Neural cell (in vitro differentiated cells): Measurements from ENCODE around the gene ZNF554. TPM values are rescaled to one million over a fixed set of nuclear protein-coding genes. Genes with fewer than 3 reads are reported as not detected.

Source experiments
- H2AFZ ChIP-seq: fragments of 200-600, 300-800 bp; sonication (generic), shearing (Covaris generic); 2 replicates; pipeline ENCODE4 v1.6.0; 2014; ENCODE audit warnings: low read depth, mild to moderate bottlenecking, antibody characterized with exemption, low read length, moderate library complexity
- H3F3A ChIP-seq: fragments of 200-600 bp; shearing (Covaris generic); 2 replicates; pipeline ENCODE4 v1.6.1; 2016; ENCODE audit warnings: mild to moderate bottlenecking, moderate library complexity, mixed read lengths, antibody characterized with exemption, low read length; ENCODE audit not compliant: insufficient read depth, poor library complexity, severe bottlenecking
- H3K27ac ChIP-seq: fragments of 200-600, 300-800 bp; sonication (generic), shearing (Covaris generic); 2 replicates; pipeline ENCODE4 v1.5.1; 2014; ENCODE audit warnings: mild to moderate bottlenecking, low read length, moderate library complexity
- H3K27me3 ChIP-seq: fragments of 300-800, 200-600 bp; sonication (generic), shearing (Covaris generic); 2 replicates; pipeline ENCODE4 v1.6.0; 2014; ENCODE audit warnings: mild to moderate bottlenecking, low read depth, low read length, moderate library complexity; ENCODE audit not compliant: insufficient read depth
- H3K36me3 ChIP-seq: fragments of 300-800, 200-600 bp; sonication (generic), shearing (Covaris generic); 2 replicates; pipeline ENCODE4 v1.5.1; 2014; ENCODE audit warnings: mild to moderate bottlenecking, antibody characterized with exemption, low read length, moderate library complexity; ENCODE audit not compliant: insufficient read depth
- H3K4me2 ChIP-seq: fragments of 300-800, 200-600 bp; sonication (generic), shearing (Covaris generic); 2 replicates; pipeline ENCODE4 v1.6.0; 2014; ENCODE audit warnings: mild to moderate bottlenecking, low read length
- H3K4me3 ChIP-seq: fragments of 300-800, 200-600 bp; sonication (generic), shearing (Covaris generic); 2 replicates; pipeline ENCODE4 v1.5.1; 2014; ENCODE audit warnings: mild to moderate bottlenecking, low read length, moderate library complexity
- H3K79me2 ChIP-seq: fragments of 200-600 bp; shearing (Covaris generic); replicated peaks from 2 replicates; pipeline ENCODE4 v1.6.0; 2014; ENCODE audit warnings: mild to moderate bottlenecking, low read length, moderate library complexity; ENCODE audit not compliant: insufficient read depth
- H3K9ac ChIP-seq: fragments of 300-800, 200-600 bp; sonication (generic), shearing (Covaris generic); 2 replicates; pipeline ENCODE4 v1.6.1; 2016; ENCODE audit warnings: mild to moderate bottlenecking, low read length, mixed read lengths
- H3K9me2 ChIP-seq: fragments of 200-600 bp; shearing (Covaris generic); 2 replicates; pipeline ENCODE4 v1.6.1; 2016; ENCODE audit warnings: mild to moderate bottlenecking, low read length, mixed read lengths; ENCODE audit not compliant: insufficient read depth
- H3K9me3 ChIP-seq: fragments of 200-600, 300-800 bp; sonication (generic), shearing (Covaris generic); 2 replicates; pipeline ENCODE4 v1.6.1; 2016; ENCODE audit warnings: mild to moderate bottlenecking, mixed run types, low read length, moderate library complexity, mixed read lengths
- H4K20me1 ChIP-seq: fragments of 200-600 bp; shearing (Covaris generic); 2 replicates; pipeline ENCODE4 v1.6.1; 2016; ENCODE audit warnings: mild to moderate bottlenecking, mixed run types; ENCODE audit not compliant: insufficient read depth
- CTCF ChIP-seq: fragments of 450-650 bp; IDR thresholded peaks from 2 replicates; pipeline ENCODE4 v1.5.1; 2014; ENCODE audit warnings: antibody characterized with exemption, mild to moderate bottlenecking, moderate library complexity; ENCODE audit not compliant: poor library complexity, severe bottlenecking
- EP300 ChIP-seq: fragments of 450-650 bp; conservative IDR thresholded peaks from 2 replicates; pipeline ENCODE4 v1.6.1; 2014; ENCODE audit warnings: antibody characterized with exemption, mild to moderate bottlenecking, moderate library complexity; ENCODE audit not compliant: poor library complexity, severe bottlenecking
- EZH2 ChIP-seq: fragments of 200-600, 300-800 bp; shearing (Covaris generic), sonication (generic); IDR thresholded peaks from 2 replicates; pipeline ENCODE4 v1.6.1; 2014; ENCODE audit warnings: antibody characterized with exemption, low read length, borderline replicate concordance, mild to moderate bottlenecking; ENCODE audit not compliant: insufficient read depth, poor library complexity, severe bottlenecking
- MXI1 ChIP-seq: fragments of 450-650 bp; conservative IDR thresholded peaks from 2 replicates; pipeline ENCODE4 v1.6.1; 2014; ENCODE audit warnings: antibody characterized with exemption, mild to moderate bottlenecking; ENCODE audit not compliant: poor library complexity, severe bottlenecking
- POLR2AphosphoS5 ChIP-seq: IDR thresholded peaks from 2 replicates; pipeline ENCODE4 v1.6.1; 2012
- RAD21 ChIP-seq: fragments of 450-650 bp; conservative IDR thresholded peaks from 2 replicates; pipeline ENCODE4 v1.6.1; 2014; ENCODE audit warnings: antibody characterized with exemption, mild to moderate bottlenecking, moderate library complexity
- REST ChIP-seq: IDR thresholded peaks from 2 replicates; pipeline ENCODE4 v1.6.1; 2012; ENCODE audit warnings: borderline replicate concordance
- SMC3 ChIP-seq: fragments of 450-650 bp; conservative IDR thresholded peaks from 2 replicates; pipeline ENCODE4 v1.6.1; 2014; ENCODE audit warnings: antibody characterized with exemption, mild to moderate bottlenecking, moderate library complexity; ENCODE audit not compliant: poor library complexity
- TAF1 ChIP-seq: IDR thresholded peaks from 2 replicates; pipeline ENCODE4 v1.6.1; 2012; ENCODE audit warnings: low read depth
- polyA plus RNA-seq: library from polyadenylated mRNA; depleted of rRNA; stranded (reverse); fragments of >200 nt; gene quantifications from 2 replicates; pipeline ENCODE4 v1.2.3, GENCODE V29; 2014

The ZNF554 gene
- polyA plus RNA-seq, 1 donor from 2014 or later: 22.5 TPM

- Histone ChIP-seq H3K9me2 (no peaks in the 10 kb centered on the region), H3K36me3 (peaks cover 5% of the 10 kb centered on the region), H3K9me3 (peaks cover 6% of the 10 kb centered on the region), H3K9ac (peak overlapping the region; percentile 74), H2AFZ (no peak overlapping the region), H3F3A (no peaks in the 10 kb centered on the region), H3K4me3 (peak overlapping the region; percentile 93), H3K27ac (no peak overlapping the region), H4K20me1 (no peaks in the 10 kb centered on the region), H3K79me2 (peaks cover 12% of the 10 kb centered on the region), H3K27me3 (no peaks in the 10 kb centered on the region), H3K4me2 (peak overlapping the region; percentile 73)
- TF ChIP-seq MXI1 (peak; percentile 7), CTCF (no peak)
These were observed 22.3 kb downstream of the ZNF554 start for GRCh38 chr19:2841855-2842574.

- H3K79me2 ChIP-seq: peaks cover 18% of the 10 kb centered on the region
- H3K4me2 ChIP-seq: no peak overlapping the region
- no peak for TF ChIP-seq MXI1
- TF ChIP-seq TAF1: no peak
- TF ChIP-seq SMC3: no peak
- TF ChIP-seq POLR2AphosphoS5: no peak
- TF ChIP-seq EP300: no peak
- no peak for TF ChIP-seq CTCF
- TF ChIP-seq RAD21: no peak
- no peaks in the 10 kb centered on the region for H4K20me1 ChIP-seq
- no peak overlapping the region for H3K4me3 ChIP-seq
- H3K36me3 ChIP-seq: peaks cover 5% of the 10 kb centered on the region
- peaks cover 11% of the 10 kb centered on the region for H3K9me3 ChIP-seq
- no peak overlapping the region for H2AFZ ChIP-seq
- no peaks in the 10 kb centered on the region for H3K27me3 ChIP-seq
- no peak overlapping the region for H3K27ac ChIP-seq
- H3K9me2 ChIP-seq: no peaks in the 10 kb centered on the region
- H3F3A ChIP-seq: no peaks in the 10 kb centered on the region
- H3K9ac ChIP-seq: no peak overlapping the region
These were observed 25.4 kb downstream of the ZNF554 start for GRCh38 chr19:2845107-2845506.

- no peak overlapping the region for H3K9ac ChIP-seq
- TF ChIP-seq RAD21 (no peak), EP300 (no peak), POLR2AphosphoS5 (no peak), EZH2 (no peak), CTCF (no peak), REST (no peak), MXI1 (no peak)
- H4K20me1 ChIP-seq: no peaks in the 10 kb centered on the region
- H3K36me3 ChIP-seq: peaks cover 5% of the 10 kb centered on the region
- no peaks in the 10 kb centered on the region for H3K27me3 ChIP-seq
- no peak overlapping the region for H2AFZ ChIP-seq
- no peaks in the 10 kb centered on the region for H3F3A ChIP-seq
- H3K9me3 ChIP-seq: peaks cover 11% of the 10 kb centered on the region
- H3K4me2 ChIP-seq: no peak overlapping the region
- no peak overlapping the region for H3K4me3 ChIP-seq
- H3K9me2 ChIP-seq: no peaks in the 10 kb centered on the region
- H3K79me2 ChIP-seq: peaks cover 18% of the 10 kb centered on the region
- no peak overlapping the region for H3K27ac ChIP-seq
These were observed 26.7 kb downstream of the ZNF554 start for GRCh38 chr19:2846180-2846894.
